ENCODE measurements around the gene STOX2.

STOX2 gene

GRCh38 chr4:183897193-183897592 lies 7.9 kb upstream of the STOX2 start:
- no peak for DNase-seq (ENCODE audit: low spot score)

- no peak for DNase-seq (ENCODE audit: low spot score)
Observed at GRCh38 chr4:183898456-183898855, 6.7 kb upstream of the STOX2 start.

- no peak for DNase-seq (ENCODE audit: low spot score)
Observed at GRCh38 chr4:183903021-183903760, 1.9 kb upstream of the STOX2 start.

- DNase-seq (ENCODE audit: low spot score), result no peak
Observed at GRCh38 chr4:183905593-183906488, 734 bp downstream of the STOX2 start.

GRCh38 chr4:183906489-183906738 lies 1.3 kb downstream of the STOX2 start:
- no peak for DNase-seq (ENCODE audit: low spot score)

GRCh38 chr4:183906739-183907651 lies 1.9 kb downstream of the STOX2 start:
- no peak for DNase-seq (ENCODE audit: low spot score)

- DNase-seq (ENCODE audit: low spot score), result no peak
Observed at GRCh38 chr4:183907871-183908683, 3.0 kb downstream of the STOX2 start.

- DNase-seq (ENCODE audit: low spot score), result no peak
Observed at GRCh38 chr4:183909187-183909586, 4.1 kb downstream of the STOX2 start.

GRCh38 chr4:183909801-183910200 lies 4.7 kb downstream of the STOX2 start:
- DNase-seq (ENCODE audit: low spot score), result no peak

GRCh38 chr4:183912585-183912984 lies 7.5 kb downstream of the STOX2 start:
- no peak for DNase-seq (ENCODE audit: low spot score)

- no peak for DNase-seq (ENCODE audit: low spot score)
Observed at GRCh38 chr4:183915976-183916375, 10.9 kb downstream of the STOX2 start.

GRCh38 chr4:183918696-183919095 lies 13.6 kb downstream of the STOX2 start:
- no peak for DNase-seq (ENCODE audit: low spot score)

GRCh38 chr4:183919141-183919540 lies 14.0 kb downstream of the STOX2 start:
- no peak for DNase-seq (ENCODE audit: low spot score)

- DNase-seq (ENCODE audit: low spot score), result no peak
Observed at GRCh38 chr4:183920512-183920911, 15.4 kb downstream of the STOX2 start.

GRCh38 chr4:183921335-183921734 lies 16.2 kb downstream of the STOX2 start:
- DNase-seq (ENCODE audit: low spot score), result no peak

- no peak for DNase-seq (ENCODE audit: low spot score)
Observed at GRCh38 chr4:183924362-183925044, 19.4 kb downstream of the STOX2 start.

- DNase-seq (ENCODE audit: low spot score), result no peak
Observed at GRCh38 chr4:183926950-183927349, 21.8 kb downstream of the STOX2 start.

- DNase-seq (ENCODE audit: low spot score), result no peak
Observed at GRCh38 chr4:183932576-183932975, 27.5 kb downstream of the STOX2 start.

- no peak for DNase-seq (ENCODE audit: low spot score)
Observed at GRCh38 chr4:183934761-183935160, 29.7 kb downstream of the STOX2 start.

- no peak for DNase-seq (ENCODE audit: low spot score)
Observed at GRCh38 chr4:183935355-183936005, 30.4 kb downstream of the STOX2 start.

- DNase-seq (ENCODE audit: low spot score), result no peak
Observed at GRCh38 chr4:183936047-183936446, 30.9 kb downstream of the STOX2 start.
